ENCODE data around the gene ATP2A3. TPM values are rescaled to one million over a fixed set of nuclear protein-coding genes. Genes with fewer than 3 reads are reported as not detected.

ATP2A3 gene
- total RNA-seq, 2 donors from 2014 or later, result 108 to 109 TPM

GRCh38 chr17:3897731-3898130, 66.5 kb downstream of the ATP2A3 start:
- no peaks in the 10 kb centered on the region for H3K36me3 Mint-ChIP-seq (ENCODE audit: insufficient read depth in 2 of 2)
- no peak overlapping the region for H3K27ac Mint-ChIP-seq
- no peak overlapping the region for H3K4me3 Mint-ChIP-seq
- no peaks in the 10 kb centered on the region for H3K27me3 Mint-ChIP-seq (ENCODE audit: low read depth)
- H3K4me1 Mint-ChIP-seq (ENCODE audit: low read depth), result peaks cover 12% of the 10 kb centered on the region
- ATAC-seq (replicated peaks in 1 of 2) (no peak), DNase-seq (no peak)
- no peaks in the 10 kb centered on the region for H3K9me3 Mint-ChIP-seq

DNA sequence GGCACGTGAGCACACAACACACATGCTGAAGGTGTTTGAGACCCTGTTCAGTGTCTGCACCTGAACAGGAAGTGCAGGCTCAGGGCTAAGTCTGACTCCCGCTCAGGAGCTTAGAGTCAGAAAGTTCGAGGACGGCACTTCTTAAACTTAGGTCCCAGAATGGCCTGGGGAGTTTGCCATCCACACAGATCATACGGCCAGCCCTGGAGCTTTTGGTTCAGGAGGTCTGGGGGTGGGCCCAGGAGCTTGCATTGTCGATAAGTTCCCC, 67.3 kb downstream of the ATP2A3 start:
- Mint-ChIP-seq H3K27ac (no peak overlapping the region), H3K9me3 (no peaks in the 10 kb centered on the region)

GRCh38 chr17:3896108-3896967, 67.9 kb downstream of the ATP2A3 start:
- no peak for DNase-seq
- ATAC-seq (replicated peaks in 1 of 2), result no peak
- H3K4me1 Mint-ChIP-seq (ENCODE audit: low read depth), result peaks cover 20% of the 10 kb centered on the region
- no peaks in the 10 kb centered on the region for H3K36me3 Mint-ChIP-seq (ENCODE audit: insufficient read depth in 2 of 2)
- H3K27ac Mint-ChIP-seq, result no peak overlapping the region
- H3K4me3 Mint-ChIP-seq, result no peak overlapping the region
- H3K27me3 Mint-ChIP-seq (ENCODE audit: low read depth), result no peaks in the 10 kb centered on the region
- H3K9me3 Mint-ChIP-seq, result no peaks in the 10 kb centered on the region

More for the DNA sequence above, 67.3 kb downstream of the ATP2A3 start:
- DNase-seq, result no peak
- H3K4me1 Mint-ChIP-seq (ENCODE audit: low read depth), result peaks cover 15% of the 10 kb centered on the region
- ATAC-seq (replicated peaks in 1 of 2), result no peak
- H3K27me3 Mint-ChIP-seq (ENCODE audit: low read depth), result no peaks in the 10 kb centered on the region
- no peaks in the 10 kb centered on the region for H3K36me3 Mint-ChIP-seq (ENCODE audit: insufficient read depth in 2 of 2)
- no peak overlapping the region for H3K4me3 Mint-ChIP-seq

GRCh38 chr17:3895354-3895753, 68.9 kb downstream of the ATP2A3 start:
- H3K27ac Mint-ChIP-seq, result no peak overlapping the region
- H3K36me3 Mint-ChIP-seq (ENCODE audit: insufficient read depth in 2 of 2), result no peaks in the 10 kb centered on the region
- no peaks in the 10 kb centered on the region for H3K9me3 Mint-ChIP-seq
- no peak overlapping the region for H3K4me3 Mint-ChIP-seq
- peaks cover 30% of the 10 kb centered on the region for H3K4me1 Mint-ChIP-seq (ENCODE audit: low read depth)
- DNase-seq (no peak), ATAC-seq (replicated peaks in 1 of 2) (no peak)
- no peaks in the 10 kb centered on the region for H3K27me3 Mint-ChIP-seq (ENCODE audit: low read depth)

- ATAC-seq (replicated peaks in 1 of 2) (no peak), DNase-seq (no peak)
- H3K27me3 Mint-ChIP-seq (ENCODE audit: low read depth), result no peaks in the 10 kb centered on the region
- H3K4me1 Mint-ChIP-seq (ENCODE audit: low read depth), result peaks cover 34% of the 10 kb centered on the region
- no peaks in the 10 kb centered on the region for H3K36me3 Mint-ChIP-seq (ENCODE audit: insufficient read depth in 2 of 2)
- H3K4me3 Mint-ChIP-seq, result no peak overlapping the region
- H3K9me3 Mint-ChIP-seq, result no peaks in the 10 kb centered on the region
- no peak overlapping the region for H3K27ac Mint-ChIP-seq
These were observed 69.3 kb downstream of the ATP2A3 start for GRCh38 chr17:3894911-3895343.

DNA sequence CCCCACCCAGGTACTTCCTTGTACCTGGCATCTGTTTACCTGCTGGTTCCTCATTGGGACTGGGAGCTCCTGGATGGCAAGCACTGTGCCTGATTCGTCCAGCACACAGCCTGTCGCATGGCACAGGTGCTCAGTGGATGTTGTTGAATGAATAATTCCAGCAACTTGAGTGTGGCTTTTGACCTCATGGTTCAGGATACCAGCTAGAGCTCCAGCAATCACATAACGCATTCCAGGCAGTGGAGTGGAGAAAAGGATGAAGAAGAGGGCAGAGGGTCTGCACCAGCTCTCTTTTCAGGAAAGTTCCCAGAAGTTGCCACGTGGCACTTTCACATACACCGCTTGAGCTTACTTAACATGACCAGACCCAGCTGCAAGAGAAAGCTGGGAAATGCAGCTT, 70.0 kb downstream of the ATP2A3 start:
- peak overlapping the region; percentile 86 to 88 for H3K4me3 Mint-ChIP-seq

GRCh38 chr17:3893720-3894116, 70.5 kb downstream of the ATP2A3 start:
- Mint-ChIP-seq H3K27ac (peak overlapping the region; percentile 66), H3K27me3 (ENCODE audit: low read depth) (no peaks in the 10 kb centered on the region), H3K9me3 (no peaks in the 10 kb centered on the region), H3K4me1 (ENCODE audit: low read depth) (peaks cover 34% of the 10 kb centered on the region), H3K36me3 (ENCODE audit: insufficient read depth in 2 of 2) (no peaks in the 10 kb centered on the region), H3K4me3 (peak overlapping the region; percentile 86 to 88)
- ATAC-seq (replicated peaks in 1 of 2) (no peak), DNase-seq (no peak)

More for the DNA sequence above, 70.0 kb downstream of the ATP2A3 start:
- H3K9me3 Mint-ChIP-seq, result no peaks in the 10 kb centered on the region
- no peaks in the 10 kb centered on the region for H3K27me3 Mint-ChIP-seq (ENCODE audit: low read depth)
- no peak overlapping the region for H3K27ac Mint-ChIP-seq
- peaks cover 34% of the 10 kb centered on the region for H3K4me1 Mint-ChIP-seq (ENCODE audit: low read depth)
- no peaks in the 10 kb centered on the region for H3K36me3 Mint-ChIP-seq (ENCODE audit: insufficient read depth in 2 of 2)
- ATAC-seq (replicated peaks in 1 of 2), result no peak
- no peak for DNase-seq

GRCh38 chr17:3893003-3893719, 71.1 kb downstream of the ATP2A3 start, which contains the start of gene CAMKK1:
TSS of gene CAMKK1 (minus strand) at chr17:3893053. CDS start at chr17:3885687, 7,366 bp downstream.
- H3K9me3 Mint-ChIP-seq, result no peaks in the 10 kb centered on the region
- H3K27ac Mint-ChIP-seq, result peak within 1 kb of the TSS; percentile 66
- peaks cover 34% of the 10 kb centered on the region for H3K4me1 Mint-ChIP-seq (ENCODE audit: low read depth)
- DNase-seq (peak; percentile 94 to 96), ATAC-seq (replicated peaks in 1 of 2) (peak; percentile 89 to 90)
- peak within 1 kb of the TSS; percentile 86 to 88 for H3K4me3 Mint-ChIP-seq
- H3K36me3 Mint-ChIP-seq (ENCODE audit: insufficient read depth in 2 of 2), result no peaks in the 10 kb centered on the region
- no peaks in the 10 kb centered on the region for H3K27me3 Mint-ChIP-seq (ENCODE audit: low read depth)

DNA sequence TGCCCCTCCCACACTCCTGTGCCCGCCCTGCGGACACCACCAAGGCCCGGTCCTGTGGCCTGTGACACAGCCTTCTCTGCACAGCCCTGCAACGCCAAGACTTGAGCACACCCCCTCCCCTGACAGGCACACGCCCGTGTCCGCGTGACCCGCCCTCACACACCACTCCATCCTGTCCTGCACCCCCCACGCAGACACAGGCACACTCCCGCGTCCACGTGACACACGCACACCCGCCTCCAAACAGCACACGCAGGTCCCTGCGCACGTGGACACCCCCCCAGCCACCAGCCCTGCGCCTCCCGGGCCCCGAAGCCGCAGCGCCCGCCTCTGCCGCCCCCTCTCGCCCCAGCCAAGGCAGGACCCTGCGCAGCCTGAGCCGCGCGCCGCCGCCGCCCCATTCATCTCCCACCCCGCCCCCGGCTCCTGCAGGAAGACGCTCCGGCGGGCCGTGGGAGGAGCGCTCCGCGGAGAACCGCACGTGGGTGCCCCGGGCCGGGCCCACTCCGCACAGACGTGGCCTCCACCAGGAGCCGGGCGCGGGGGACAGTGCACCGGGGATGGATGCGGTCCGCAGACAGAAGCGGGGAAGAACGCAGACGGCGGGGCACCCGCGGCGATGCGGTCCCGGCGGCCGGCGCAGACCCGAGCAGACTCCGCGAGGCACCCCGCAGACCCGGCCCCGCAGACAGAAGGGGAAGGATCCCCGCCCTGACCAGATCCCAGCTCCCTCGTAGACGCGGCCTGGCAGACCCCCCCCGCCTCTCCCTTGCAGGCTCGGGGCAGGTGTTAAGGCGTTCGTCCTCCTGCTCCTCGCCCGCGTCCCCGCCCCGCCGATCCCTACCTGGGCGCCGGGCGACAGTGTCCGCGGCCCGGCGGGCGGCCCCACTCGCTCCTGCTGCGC, 71.9 kb downstream of the ATP2A3 start:
- Mint-ChIP-seq H3K27me3 (ENCODE audit: low read depth) (no peaks in the 10 kb centered on the region), H3K4me1 (ENCODE audit: low read depth) (peaks cover 41% of the 10 kb centered on the region), H3K9me3 (no peaks in the 10 kb centered on the region), H3K4me3 (peak overlapping the region; percentile 68 to 81), H3K36me3 (ENCODE audit: insufficient read depth in 2 of 2) (no peaks in the 10 kb centered on the region), H3K27ac (no peak overlapping the region)
- DNase-seq (peak; percentile 63 to 67), ATAC-seq (replicated peaks in 1 of 2) (peak; percentile 37 to 48)

GRCh38 chr17:3891626-3892094, 72.6 kb downstream of the ATP2A3 start:
- Mint-ChIP-seq H3K4me3 (peak overlapping the region; percentile 68 to 81), H3K36me3 (ENCODE audit: insufficient read depth in 2 of 2) (no peaks in the 10 kb centered on the region), H3K27ac (peak overlapping the region; percentile 6), H3K4me1 (ENCODE audit: low read depth) (peaks cover 48% of the 10 kb centered on the region), H3K27me3 (ENCODE audit: low read depth) (no peaks in the 10 kb centered on the region), H3K9me3 (no peaks in the 10 kb centered on the region)
- no peak for ATAC-seq (replicated peaks in 1 of 2)
- DNase-seq, result no peak

DNA sequence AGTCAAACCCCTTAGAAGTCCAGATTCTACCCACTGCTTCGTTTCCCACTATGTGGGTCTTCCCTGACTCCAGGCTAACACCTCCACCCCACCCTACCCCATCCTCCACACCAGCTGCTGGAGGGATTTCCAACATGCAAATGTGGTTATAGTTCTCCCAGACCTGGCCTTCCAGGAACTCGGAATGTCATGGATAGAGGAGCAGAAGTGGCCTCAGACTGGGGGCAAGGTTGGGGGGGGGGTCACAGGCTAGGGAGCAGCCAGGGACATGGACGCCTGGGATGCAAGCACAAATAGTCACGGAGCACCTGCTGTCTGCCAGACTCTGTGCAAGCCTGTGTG, 73.4 kb downstream of the ATP2A3 start:
- H3K36me3 Mint-ChIP-seq (ENCODE audit: insufficient read depth in 2 of 2), result no peaks in the 10 kb centered on the region
- DNase-seq (no peak), ATAC-seq (replicated peaks in 1 of 2) (no peak)
- H3K27me3 Mint-ChIP-seq (ENCODE audit: low read depth), result no peaks in the 10 kb centered on the region
- H3K4me1 Mint-ChIP-seq (ENCODE audit: low read depth), result peaks cover 50% of the 10 kb centered on the region
- H3K27ac Mint-ChIP-seq, result no peak overlapping the region
- H3K4me3 Mint-ChIP-seq, result peak overlapping the region; percentile 68 to 81
- no peaks in the 10 kb centered on the region for H3K9me3 Mint-ChIP-seq

DNA sequence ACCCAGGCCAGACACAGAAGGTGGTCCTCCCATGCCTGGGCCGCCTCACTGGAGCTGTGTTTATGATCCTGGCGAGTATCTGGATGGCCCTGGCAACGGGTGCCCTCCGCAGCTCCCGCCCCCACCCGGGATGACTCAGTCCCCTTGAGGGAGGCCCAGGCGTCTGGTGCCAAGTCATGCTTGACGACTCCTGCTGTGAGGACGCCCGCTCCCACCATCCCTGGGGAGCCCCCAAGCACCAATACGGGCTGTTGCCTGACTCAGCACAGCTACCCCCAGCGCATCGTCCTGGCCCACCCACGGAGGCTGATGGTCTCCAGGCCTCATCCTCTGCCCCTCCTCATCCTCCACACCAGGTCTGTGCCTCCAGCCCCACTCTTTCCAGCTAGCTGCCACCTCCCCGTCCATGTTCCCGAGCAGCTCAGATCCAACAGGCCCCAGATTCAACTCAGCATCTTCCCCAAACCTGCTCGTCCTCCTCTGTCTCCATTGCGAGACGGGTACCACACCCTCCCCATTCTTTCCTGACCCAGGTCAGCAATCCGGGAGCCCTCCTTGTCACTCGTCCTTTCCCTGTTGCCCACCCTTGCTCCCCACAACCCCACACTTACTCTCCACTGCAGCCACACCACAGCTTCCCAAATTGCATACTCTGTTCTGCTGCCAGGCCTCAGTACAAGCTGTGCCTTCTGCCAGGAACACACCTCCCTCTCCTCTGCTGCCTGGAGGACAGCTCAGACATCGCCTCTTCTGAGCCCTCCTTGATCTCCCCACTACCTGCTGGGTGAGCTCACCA, 74.0 kb downstream of the ATP2A3 start:
- no peak overlapping the region for H3K27ac Mint-ChIP-seq
- peaks cover 50% of the 10 kb centered on the region for H3K4me1 Mint-ChIP-seq (ENCODE audit: low read depth)
- no peaks in the 10 kb centered on the region for H3K27me3 Mint-ChIP-seq (ENCODE audit: low read depth)
- DNase-seq (peak in 1 of 2 donors; percentile 43), ATAC-seq (replicated peaks in 1 of 2) (no peak)
- H3K36me3 Mint-ChIP-seq (ENCODE audit: insufficient read depth in 2 of 2), result no peaks in the 10 kb centered on the region
- H3K9me3 Mint-ChIP-seq, result no peaks in the 10 kb centered on the region
- H3K4me3 Mint-ChIP-seq, result no peak overlapping the region
